Left renal pelvis (tissue), 4 donors: ENCODE measurements around the gene GCK. TPM values are rescaled to one million over a fixed set of nuclear protein-coding genes. Genes with fewer than 3 reads are reported as not detected.

Experiments
- DNase-seq, 4 donors: peaks; one replicate each; pipeline ENCODE4 v3.0.0-alpha.2; 2013; ENCODE audit warnings: low read depth in 4 of 4, low spot score in 3 of 4
- polyA plus RNA-seq, 4 donors: library from polyadenylated mRNA; unstranded; fragments of 120-200 nt; gene quantifications; one replicate each; pipeline ENCODE4 v1.2.1, GENCODE V29; 2013; ENCODE audit not compliant: insufficient read length in 4 of 4

GCK gene
- polyA plus RNA-seq, 4 donors: 2.4 to 3.8 (median 2.7) TPM

- DNase-seq: no peak
Observed at GRCh38 chr7:44158096-44158872, 31.0 kb downstream of the GCK start.

- DNase-seq: no peak
Observed at GRCh38 chr7:44157116-44158080, 31.8 kb downstream of the GCK start.

- no peak for DNase-seq
Observed at GRCh38 chr7:44156453-44157010, 32.7 kb downstream of the GCK start.

- no peak for DNase-seq
Observed at GRCh38 chr7:44155191-44156185, 33.8 kb downstream of the GCK start.

GRCh38 chr7:44154703-44155102 is 34.5 kb downstream of the GCK start:
- DNase-seq: no peak

- DNase-seq: no peak
Observed at GRCh38 chr7:44153948-44154335, 35.3 kb downstream of the GCK start.

GRCh38 chr7:44152971-44153947 is 36.0 kb downstream of the GCK start:
- no peak for DNase-seq

- no peak for DNase-seq
Observed at GRCh38 chr7:44151956-44152355, 37.3 kb downstream of the GCK start.

GRCh38 chr7:44150966-44151941 is 38.0 kb downstream of the GCK start:
- no peak for DNase-seq

- DNase-seq: no peak
Observed at GRCh38 chr7:44150466-44150832, 38.8 kb downstream of the GCK start.

- no peak for DNase-seq
Observed at GRCh38 chr7:44149571-44150465, 39.4 kb downstream of the GCK start.

- no peak for DNase-seq
Observed at GRCh38 chr7:44148961-44149536, 40.2 kb downstream of the GCK start.

- DNase-seq: no peak
Observed at GRCh38 chr7:44148166-44148565, 41.1 kb downstream of the GCK start.

- DNase-seq: no peak
Observed at GRCh38 chr7:44147026-44147991, 41.9 kb downstream of the GCK start.
